PC-3 (cell line): ENCODE measurements around the gene MAST4. TPM values are rescaled to one million over a fixed set of nuclear protein-coding genes. Genes with fewer than 3 reads are reported as not detected.

Experiments used
- ATAC-seq: fragments of 200-7000 bp; cut with Tn5 transposase; 2 replicates; pipeline ENCODE4 v1.9.1; 2020; ENCODE audit warnings: mild to moderate bottlenecking, moderate library complexity
- BruUV-seq: library from RNA; stranded (reverse); fragments of 400-500 nt; replicated peaks from 2 replicates; lab custom pipeline; 2021; lab: Mats Ljungman, UMichigan
- CTCF ChIA-PET: fragments of 300-600 bp; sonication (Branson Sonifier 250); formaldehyde crosslinking; loops from one replicate; lab custom pipeline; 2022; ENCODE audit warnings: antibody characterized with exemption; lab: Charles Lee
- POLR2A ChIA-PET: fragments of 300-600 bp; sonication (Branson Sonifier 250); formaldehyde crosslinking; loops from one replicate; lab custom pipeline; 2022; ENCODE audit warnings: antibody characterized with exemption; ENCODE audit not compliant: unreplicated experiment; lab: Charles Lee
- DNase-seq: peaks from one replicate; pipeline ENCODE4 v3.0.0-alpha.2; 2015
- H2AFZ ChIP-seq: fragments of 300-600 bp; sonication (generic); 2 replicates; pipeline ENCODE4 v1.6.0; 2016; ENCODE audit warnings: antibody characterized with exemption, low read length
- H3F3A ChIP-seq: fragments of 300-600 bp; sonication (generic); one replicate; pipeline ENCODE4 v1.6.0; 2017; ENCODE audit warnings: antibody characterized with exemption, low read length, control low read depth, mild to moderate bottlenecking; ENCODE audit not compliant: unreplicated experiment
- H3K27ac ChIP-seq: fragments of 300-600 bp; sonication (generic); 2 replicates; pipeline ENCODE4 v1.5.1; 2016; ENCODE audit warnings: mild to moderate bottlenecking, low read length
- H3K27me3 ChIP-seq: fragments of 300-600 bp; sonication (generic); 2 replicates; pipeline ENCODE4 v1.6.1; 2016; ENCODE audit warnings: low read length, mixed read lengths
- H3K36me3 ChIP-seq: fragments of 300-600 bp; sonication (generic); 2 replicates; pipeline ENCODE4 v1.6.1; 2016; ENCODE audit warnings: low read depth, mixed run types, low read length, mixed read lengths
- H3K4me1 ChIP-seq: fragments of 300-600 bp; sonication (generic); 2 replicates; pipeline ENCODE4 v1.5.1; 2016; ENCODE audit warnings: low read length; ENCODE audit not compliant: insufficient read depth
- H3K4me2 ChIP-seq: fragments of 300-600 bp; sonication (generic); 2 replicates; pipeline ENCODE4 v1.6.0; 2016; ENCODE audit warnings: low read length
- H3K4me3 ChIP-seq: fragments of 300-600 bp; sonication (generic); 2 replicates; pipeline ENCODE4 v1.5.1; 2016; ENCODE audit warnings: mild to moderate bottlenecking, low read length, mixed read lengths
- H3K79me2 ChIP-seq: fragments of 300-600 bp; sonication (generic); 2 replicates; pipeline ENCODE4 v1.6.1; 2017; ENCODE audit warnings: low read length, mixed read lengths
- H3K9ac ChIP-seq: fragments of 300-600 bp; sonication (generic); 2 replicates; pipeline ENCODE4 v1.6.0; 2016; ENCODE audit warnings: mild to moderate bottlenecking, low read length
- H3K9me2 ChIP-seq: fragments of 300-600 bp; sonication (generic); replicated peaks from 2 replicates; pipeline ENCODE4 v1.6.1; 2016; ENCODE audit warnings: mixed run types, low read length, mixed read lengths
- H3K9me3 ChIP-seq: fragments of 300-600 bp; sonication (generic); 2 replicates; pipeline ENCODE4 v1.6.1; 2016; ENCODE audit warnings: low read length, mixed read lengths
- H4K20me1 ChIP-seq: fragments of 300-600 bp; sonication (generic); 2 replicates; pipeline ENCODE4 v1.6.1; 2016; ENCODE audit warnings: low read length, mixed read lengths
- EZH2 ChIP-seq: fragments of 300-600 bp; sonication (generic); IDR thresholded peaks from one replicate; pipeline ENCODE4 v1.6.1; 2017; ENCODE audit warnings: antibody characterized with exemption, mild to moderate bottlenecking, low read length; ENCODE audit not compliant: unreplicated experiment
- EZH2phosphoT487 ChIP-seq: fragments of 300-600 bp; sonication (generic); IDR thresholded peaks from 2 replicates; pipeline ENCODE4 v1.6.1; 2018; ENCODE audit warnings: mild to moderate bottlenecking, antibody characterized with exemption, low read length, borderline replicate concordance
- intact Hi-C: fragments of 100-400 bp; cut with micrococcal nuclease; formaldehyde crosslinking; loops from 2 replicates; pipeline ENCODE4 v1.9.0; 2023
- total RNA-seq: library from RNA; depleted of rRNA; stranded (reverse); fragments of >200 nt; gene quantifications from 2 replicates; pipeline ENCODE4 v1.2.3, GENCODE V29; 2014
- TF ChIP-seq, protein P1 (sequence below): fragments of 300-600 bp; sonication (generic); conservative IDR thresholded peaks from 2 replicates; pipeline ENCODE4 v1.5.1; 2017; ENCODE audit warnings: antibody characterized with exemption, low read depth, mild to moderate bottlenecking, low read length

Gene MAST4
- total RNA-seq, 1 experiment from 2014 or later = 7.9 TPM

DNA sequence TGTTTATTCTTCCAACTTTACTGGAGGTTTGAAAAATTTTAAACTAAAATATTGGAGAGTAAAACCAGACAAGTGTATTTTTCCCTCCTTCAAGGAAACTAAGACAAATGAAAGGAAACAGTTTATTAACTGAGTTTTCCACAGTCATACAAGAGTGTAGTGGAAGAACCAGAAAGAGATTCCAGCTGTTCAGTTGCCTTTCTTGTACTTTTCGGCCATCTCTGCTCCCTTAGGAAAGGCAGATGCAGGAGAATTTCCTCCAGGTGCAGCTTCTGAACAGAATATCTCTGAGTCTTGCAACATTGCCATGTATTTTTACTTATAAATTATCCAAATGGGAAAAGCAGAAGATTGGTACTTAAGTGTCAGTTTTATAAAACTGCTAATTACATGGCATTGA is 217.1 kb downstream of the MAST4 start:
- no peaks in the 10 kb centered on the region for H3K4me1 ChIP-seq
- H3K36me3 ChIP-seq = no peaks in the 10 kb centered on the region; the same call in 1 of the 2 replicates
- TF ChIP-seq, protein P1, sequence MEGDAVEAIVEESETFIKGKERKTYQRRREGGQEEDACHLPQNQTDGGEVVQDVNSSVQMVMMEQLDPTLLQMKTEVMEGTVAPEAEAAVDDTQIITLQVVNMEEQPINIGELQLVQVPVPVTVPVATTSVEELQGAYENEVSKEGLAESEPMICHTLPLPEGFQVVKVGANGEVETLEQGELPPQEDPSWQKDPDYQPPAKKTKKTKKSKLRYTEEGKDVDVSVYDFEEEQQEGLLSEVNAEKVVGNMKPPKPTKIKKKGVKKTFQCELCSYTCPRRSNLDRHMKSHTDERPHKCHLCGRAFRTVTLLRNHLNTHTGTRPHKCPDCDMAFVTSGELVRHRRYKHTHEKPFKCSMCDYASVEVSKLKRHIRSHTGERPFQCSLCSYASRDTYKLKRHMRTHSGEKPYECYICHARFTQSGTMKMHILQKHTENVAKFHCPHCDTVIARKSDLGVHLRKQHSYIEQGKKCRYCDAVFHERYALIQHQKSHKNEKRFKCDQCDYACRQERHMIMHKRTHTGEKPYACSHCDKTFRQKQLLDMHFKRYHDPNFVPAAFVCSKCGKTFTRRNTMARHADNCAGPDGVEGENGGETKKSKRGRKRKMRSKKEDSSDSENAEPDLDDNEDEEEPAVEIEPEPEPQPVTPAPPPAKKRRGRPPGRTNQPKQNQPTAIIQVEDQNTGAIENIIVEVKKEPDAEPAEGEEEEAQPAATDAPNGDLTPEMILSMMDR = no peak
- TF ChIP-seq EZH2 (no peak), EZH2phosphoT487 (no peak)
- H3K27me3 ChIP-seq = no peaks in the 10 kb centered on the region
- CTCF ChIA-PET = no interaction called here
- no peaks in the 10 kb centered on the region for H3F3A ChIP-seq
- ATAC-seq = no peak
- no peaks in the 10 kb centered on the region for H3K9me2 ChIP-seq
- H3K9me3 ChIP-seq = no peaks in the 10 kb centered on the region
- BruUV-seq = no TSS peak
- H3K27ac ChIP-seq = no peak overlapping the region
- H3K9ac ChIP-seq = no peak overlapping the region
- H2AFZ ChIP-seq = no peak overlapping the region
- no peak overlapping the region for H3K4me2 ChIP-seq
- DNase-seq = no peak
- H3K4me3 ChIP-seq = no peak overlapping the region
- POLR2A ChIA-PET = no interaction called here
- no peaks in the 10 kb centered on the region for H4K20me1 ChIP-seq
- no peaks in the 10 kb centered on the region for H3K79me2 ChIP-seq
- intact Hi-C loops = loop anchor here (10.0 kb wide), 1 partner anchor 191 kb away; no protein-coding TSS in a partner anchor

DNA sequence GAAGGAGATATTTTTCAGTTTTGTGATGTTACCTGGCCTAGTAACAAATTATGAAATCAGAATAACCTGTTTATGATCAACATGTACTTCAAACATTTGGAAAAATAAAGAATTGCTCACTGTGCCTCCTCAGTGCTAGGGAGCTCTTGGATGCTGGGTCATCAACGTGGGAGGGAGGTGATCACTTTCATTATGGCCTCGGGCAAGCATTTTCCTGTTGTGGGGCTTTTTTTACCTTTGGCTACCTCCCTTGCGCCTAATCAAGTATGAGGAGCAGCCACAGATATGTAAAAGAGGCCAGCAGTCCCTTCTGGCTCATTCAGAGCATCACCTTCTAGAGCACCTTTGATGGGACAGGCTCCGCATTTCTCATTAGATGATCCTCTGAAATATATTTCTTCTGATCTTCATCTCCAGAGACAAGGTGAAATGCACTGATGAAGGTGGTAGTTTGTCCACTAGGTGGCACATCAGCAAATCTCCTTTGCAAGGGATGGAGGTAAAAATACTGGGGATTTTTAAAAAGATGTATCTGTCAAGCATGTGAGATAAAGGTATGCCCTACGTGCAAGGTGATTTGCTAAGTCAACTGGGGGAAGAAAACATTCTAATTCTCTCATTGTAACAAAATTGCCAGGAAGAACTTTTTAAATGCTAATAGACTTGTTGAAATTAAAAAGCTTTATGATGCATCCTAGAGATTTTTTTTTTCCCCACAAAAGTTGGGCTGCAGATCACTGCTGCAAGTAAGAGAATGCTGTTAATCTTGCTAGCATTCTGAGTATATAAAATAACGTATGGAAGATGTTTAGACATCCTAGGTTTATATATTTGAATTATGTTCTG is 218.2 kb downstream of the MAST4 start:
- H3K27me3 ChIP-seq = no peaks in the 10 kb centered on the region
- ChIA-PET POLR2A (no interaction called here), CTCF (no interaction called here)
- no peak overlapping the region for H3K27ac ChIP-seq
- no peaks in the 10 kb centered on the region; the same call in 1 of the 2 replicates for H3K36me3 ChIP-seq
- no peak overlapping the region for H3K4me3 ChIP-seq
- no peaks in the 10 kb centered on the region for H3F3A ChIP-seq
- H3K9me3 ChIP-seq = no peaks in the 10 kb centered on the region
- H3K4me2 ChIP-seq = no peak overlapping the region
- TF ChIP-seq EZH2 (no peak), EZH2phosphoT487 (no peak)
- TF ChIP-seq, protein P1 = peak; percentile 58
- ATAC-seq (peak; percentile 53; the same call in 1 of the 2 replicates), DNase-seq (peak; percentile 49)
- intact Hi-C loops = loop anchor here (1.0 to 10.0 kb wide), 2 partner anchors 50 to 190 kb away; no protein-coding TSS in a partner anchor
- H3K4me1 ChIP-seq = no peaks in the 10 kb centered on the region
- H3K9ac ChIP-seq = no peak overlapping the region
- H3K9me2 ChIP-seq = no peaks in the 10 kb centered on the region
- H4K20me1 ChIP-seq = no peaks in the 10 kb centered on the region
- H2AFZ ChIP-seq = no peak overlapping the region
- no peaks in the 10 kb centered on the region for H3K79me2 ChIP-seq
- BruUV-seq = no TSS peak
